Measurements from ENCODE around the gene RPL7A.
"Not testable (repeated sequence)": the region's sequence is repeated elsewhere in the genome, so short reads cannot be mapped to it uniquely, and the experiment has no call there.

DNA sequence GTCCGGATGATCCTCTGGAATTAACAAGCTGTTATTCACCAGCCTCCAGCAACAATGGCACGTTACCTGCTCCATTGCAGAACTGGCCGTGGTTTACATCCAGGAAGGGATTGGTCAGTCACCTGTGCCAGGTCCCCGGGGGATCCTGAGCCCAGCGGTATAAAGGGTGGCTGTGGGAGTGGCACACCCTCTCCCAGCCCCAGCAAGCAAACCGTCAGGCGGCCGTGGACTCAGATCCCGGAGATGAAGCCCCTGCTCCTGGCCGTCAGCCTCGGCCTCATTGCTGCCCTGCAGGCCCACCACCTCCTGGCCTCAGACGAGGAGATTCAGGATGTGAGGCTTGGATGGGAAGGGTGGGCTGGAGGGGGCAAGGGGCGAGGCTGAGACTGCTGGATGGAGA lies 30.5 kb upstream of the RPL7A start:
- TF ChIP-seq, protein P1, sequence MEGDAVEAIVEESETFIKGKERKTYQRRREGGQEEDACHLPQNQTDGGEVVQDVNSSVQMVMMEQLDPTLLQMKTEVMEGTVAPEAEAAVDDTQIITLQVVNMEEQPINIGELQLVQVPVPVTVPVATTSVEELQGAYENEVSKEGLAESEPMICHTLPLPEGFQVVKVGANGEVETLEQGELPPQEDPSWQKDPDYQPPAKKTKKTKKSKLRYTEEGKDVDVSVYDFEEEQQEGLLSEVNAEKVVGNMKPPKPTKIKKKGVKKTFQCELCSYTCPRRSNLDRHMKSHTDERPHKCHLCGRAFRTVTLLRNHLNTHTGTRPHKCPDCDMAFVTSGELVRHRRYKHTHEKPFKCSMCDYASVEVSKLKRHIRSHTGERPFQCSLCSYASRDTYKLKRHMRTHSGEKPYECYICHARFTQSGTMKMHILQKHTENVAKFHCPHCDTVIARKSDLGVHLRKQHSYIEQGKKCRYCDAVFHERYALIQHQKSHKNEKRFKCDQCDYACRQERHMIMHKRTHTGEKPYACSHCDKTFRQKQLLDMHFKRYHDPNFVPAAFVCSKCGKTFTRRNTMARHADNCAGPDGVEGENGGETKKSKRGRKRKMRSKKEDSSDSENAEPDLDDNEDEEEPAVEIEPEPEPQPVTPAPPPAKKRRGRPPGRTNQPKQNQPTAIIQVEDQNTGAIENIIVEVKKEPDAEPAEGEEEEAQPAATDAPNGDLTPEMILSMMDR (IDR thresholded peaks at IDR 0.05) = not testable (repeated sequence)
- TF ChIP-seq POLR2A, EP300 (IDR thresholded peaks at IDR 0.05): not testable (repeated sequence)

Measured in tibial nerve (tissue), 4 donors.